GM23338 (cell line): ENCODE results near the gene REEP3. TPM values are rescaled to one million over a fixed set of nuclear protein-coding genes. Genes with fewer than 3 reads are reported as not detected.

Experiments
- ATAC-seq: fragments of 200-7000 bp; cut with Tn5 transposase; 3 replicates; pipeline ENCODE4 v1.9.1; 2020
- DNase-seq: peaks from one replicate; pipeline ENCODE4 v3.0.0-alpha.2; 2015; ENCODE audit warnings: low spot score
- H2AFZ ChIP-seq: fragments of 200-600 bp; sonication (generic); 2 replicates; pipeline ENCODE4 v1.8.0; 2016; ENCODE audit warnings: antibody characterized with exemption, mild to moderate bottlenecking, moderate library complexity
- H3F3A ChIP-seq: fragments of 200-600 bp; sonication (generic); replicated peaks from 2 replicates; pipeline ENCODE4 v1.8.0; 2017; ENCODE audit warnings: antibody characterized with exemption, mixed run types, low read depth
- H3K27ac ChIP-seq: fragments of 200-600 bp; sonication (generic); 2 replicates; pipeline ENCODE4 v1.6.1; 2016; ENCODE audit warnings: low read depth
- H3K27me3 ChIP-seq: fragments of 200-600 bp; sonication (generic); 2 replicates; pipeline ENCODE4 v1.8.0; 2016; ENCODE audit warnings: mild to moderate bottlenecking, mixed run types, moderate library complexity; ENCODE audit not compliant: insufficient read depth
- H3K36me3 ChIP-seq: fragments of 200-600 bp; sonication (generic); 2 replicates; pipeline ENCODE4 v1.8.0; 2016; ENCODE audit warnings: mild to moderate bottlenecking; ENCODE audit not compliant: insufficient read depth
- H3K4me1 ChIP-seq: fragments of 200-600 bp; sonication (generic); 2 replicates; pipeline ENCODE4 v1.8.0; 2016; ENCODE audit warnings: mild to moderate bottlenecking, moderate library complexity; ENCODE audit not compliant: insufficient read depth
- H3K4me2 ChIP-seq: fragments of 200-600 bp; sonication (generic); 2 replicates; pipeline ENCODE4 v1.7.1; 2017; ENCODE audit warnings: mixed run types
- H3K4me3 ChIP-seq: fragments of 200-600 bp; sonication (generic); 2 replicates; pipeline ENCODE4 v1.6.1; 2016; ENCODE audit warnings: mixed run types
- H3K79me2 ChIP-seq: fragments of 200-600 bp; sonication (generic); replicated peaks from 2 replicates; pipeline ENCODE4 v1.8.0; 2017; ENCODE audit warnings: mild to moderate bottlenecking; ENCODE audit not compliant: insufficient read depth
- H3K9me2 ChIP-seq: fragments of 200-600 bp; sonication (generic); 2 replicates; pipeline ENCODE4 v1.8.0; 2017; ENCODE audit not compliant: insufficient read depth
- H4K20me1 ChIP-seq: fragments of 200-600 bp; sonication (generic); replicated peaks from 2 replicates; pipeline ENCODE4 v1.8.0; 2017; ENCODE audit warnings: mild to moderate bottlenecking; ENCODE audit not compliant: insufficient read depth
- H3K27ac Mint-ChIP-seq: 2 replicates; pipeline ENCODE4 v1.8.0; 2020; ENCODE audit warnings: inconsistent platforms, mild to moderate bottlenecking, moderate library complexity, mixed read lengths
- H3K27me3 Mint-ChIP-seq: 3 replicates; pipeline ENCODE4 v1.8.0; 2022; ENCODE audit warnings: low read depth, mild to moderate bottlenecking, moderate library complexity, mixed read lengths, inconsistent platforms; ENCODE audit not compliant: insufficient read depth, poor library complexity
- H3K36me3 Mint-ChIP-seq: 3 replicates; pipeline ENCODE4 v1.8.0; 2021; ENCODE audit warnings: low read depth, mild to moderate bottlenecking, inconsistent platforms, moderate library complexity, mixed read lengths
- H3K4me1 Mint-ChIP-seq: 3 replicates; pipeline ENCODE4 v1.8.0; 2020; ENCODE audit warnings: mild to moderate bottlenecking, inconsistent platforms, mixed read lengths
- H3K4me3 Mint-ChIP-seq: 3 replicates; pipeline ENCODE4 v1.8.0; 2021; ENCODE audit warnings: moderate library complexity, mild to moderate bottlenecking, inconsistent platforms, mixed read lengths
- H3K9me3 Mint-ChIP-seq: 3 replicates; pipeline ENCODE4 v1.8.0; 2020; ENCODE audit warnings: moderate library complexity, mild to moderate bottlenecking, inconsistent platforms, mixed read lengths
- CREB1 ChIP-seq: fragments of 250-450 bp; sonication (Bioruptor Pico); IDR thresholded peaks from 2 replicates; pipeline ENCODE4 v1.5.0; 2020; ENCODE audit warnings: low read depth, mild to moderate bottlenecking, moderate library complexity
- POLR2AphosphoS5 ChIP-seq: IDR thresholded peaks from 2 replicates; pipeline ENCODE4 v1.6.1; 2016; ENCODE audit warnings: antibody characterized with exemption, low read depth
- polyA plus RNA-seq: library from polyadenylated mRNA; unstranded; fragments of >200 nt; fragmentation: Nextera tagmentation; extraction: Ambion mirVana; gene quantifications from 2 replicates; pipeline ENCODE4 v1.2.1, GENCODE V29; 2016
- total RNA-seq: library from RNA; depleted of rRNA; stranded (reverse); fragments of >200 nt; shearing (Covaris generic); gene quantifications from 2 replicates; pipeline ENCODE4 v1.2.3, GENCODE V29; 2014
- TF ChIP-seq, protein P1 (sequence below): fragments of 250-450 bp; sonication (Bioruptor Pico); IDR thresholded peaks from 2 replicates; pipeline ENCODE4 v1.5.0; 2020; ENCODE audit warnings: mild to moderate bottlenecking, moderate library complexity
- TF ChIP-seq, protein P2 (sequence below): IDR thresholded peaks from 2 replicates; pipeline ENCODE4 v1.6.1; 2016; ENCODE audit warnings: antibody characterized with exemption

The REEP3 gene
- total and polyA plus RNA-seq, 2 experiments from 2014 or later, result 29.5 to 48.7 TPM

DNA sequence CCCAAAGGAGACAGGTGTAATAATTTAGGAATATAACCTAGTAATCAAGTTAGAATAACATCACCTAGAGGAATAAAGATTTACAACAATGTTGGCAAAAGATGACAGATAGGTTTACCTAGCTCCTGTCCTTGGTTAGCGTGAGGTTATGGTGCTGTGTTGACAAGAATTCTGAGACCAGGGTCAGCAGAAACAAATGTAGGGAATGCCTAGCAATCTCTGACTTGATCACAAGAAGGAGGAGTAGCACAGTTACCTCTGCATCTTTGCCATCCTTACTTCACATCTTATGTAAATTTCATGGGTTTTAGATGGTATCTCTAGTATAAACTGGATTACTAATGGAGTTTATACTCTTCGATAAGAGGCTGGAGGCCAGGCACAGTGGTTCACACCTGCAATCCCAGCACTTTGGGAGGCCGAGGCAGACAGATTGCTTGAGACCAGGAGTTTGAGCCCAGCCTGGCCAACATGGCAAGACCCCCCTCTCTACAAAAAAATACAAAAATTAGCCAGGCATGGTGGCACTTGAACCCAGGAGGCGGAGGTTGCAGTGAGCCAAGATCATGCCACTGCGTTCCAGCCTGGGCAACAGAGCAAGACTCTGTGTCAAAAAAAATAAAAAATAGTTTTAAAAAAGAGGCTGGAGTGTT lies 37.1 kb downstream of the REEP3 start (continued):
- TF ChIP-seq, protein P1, sequence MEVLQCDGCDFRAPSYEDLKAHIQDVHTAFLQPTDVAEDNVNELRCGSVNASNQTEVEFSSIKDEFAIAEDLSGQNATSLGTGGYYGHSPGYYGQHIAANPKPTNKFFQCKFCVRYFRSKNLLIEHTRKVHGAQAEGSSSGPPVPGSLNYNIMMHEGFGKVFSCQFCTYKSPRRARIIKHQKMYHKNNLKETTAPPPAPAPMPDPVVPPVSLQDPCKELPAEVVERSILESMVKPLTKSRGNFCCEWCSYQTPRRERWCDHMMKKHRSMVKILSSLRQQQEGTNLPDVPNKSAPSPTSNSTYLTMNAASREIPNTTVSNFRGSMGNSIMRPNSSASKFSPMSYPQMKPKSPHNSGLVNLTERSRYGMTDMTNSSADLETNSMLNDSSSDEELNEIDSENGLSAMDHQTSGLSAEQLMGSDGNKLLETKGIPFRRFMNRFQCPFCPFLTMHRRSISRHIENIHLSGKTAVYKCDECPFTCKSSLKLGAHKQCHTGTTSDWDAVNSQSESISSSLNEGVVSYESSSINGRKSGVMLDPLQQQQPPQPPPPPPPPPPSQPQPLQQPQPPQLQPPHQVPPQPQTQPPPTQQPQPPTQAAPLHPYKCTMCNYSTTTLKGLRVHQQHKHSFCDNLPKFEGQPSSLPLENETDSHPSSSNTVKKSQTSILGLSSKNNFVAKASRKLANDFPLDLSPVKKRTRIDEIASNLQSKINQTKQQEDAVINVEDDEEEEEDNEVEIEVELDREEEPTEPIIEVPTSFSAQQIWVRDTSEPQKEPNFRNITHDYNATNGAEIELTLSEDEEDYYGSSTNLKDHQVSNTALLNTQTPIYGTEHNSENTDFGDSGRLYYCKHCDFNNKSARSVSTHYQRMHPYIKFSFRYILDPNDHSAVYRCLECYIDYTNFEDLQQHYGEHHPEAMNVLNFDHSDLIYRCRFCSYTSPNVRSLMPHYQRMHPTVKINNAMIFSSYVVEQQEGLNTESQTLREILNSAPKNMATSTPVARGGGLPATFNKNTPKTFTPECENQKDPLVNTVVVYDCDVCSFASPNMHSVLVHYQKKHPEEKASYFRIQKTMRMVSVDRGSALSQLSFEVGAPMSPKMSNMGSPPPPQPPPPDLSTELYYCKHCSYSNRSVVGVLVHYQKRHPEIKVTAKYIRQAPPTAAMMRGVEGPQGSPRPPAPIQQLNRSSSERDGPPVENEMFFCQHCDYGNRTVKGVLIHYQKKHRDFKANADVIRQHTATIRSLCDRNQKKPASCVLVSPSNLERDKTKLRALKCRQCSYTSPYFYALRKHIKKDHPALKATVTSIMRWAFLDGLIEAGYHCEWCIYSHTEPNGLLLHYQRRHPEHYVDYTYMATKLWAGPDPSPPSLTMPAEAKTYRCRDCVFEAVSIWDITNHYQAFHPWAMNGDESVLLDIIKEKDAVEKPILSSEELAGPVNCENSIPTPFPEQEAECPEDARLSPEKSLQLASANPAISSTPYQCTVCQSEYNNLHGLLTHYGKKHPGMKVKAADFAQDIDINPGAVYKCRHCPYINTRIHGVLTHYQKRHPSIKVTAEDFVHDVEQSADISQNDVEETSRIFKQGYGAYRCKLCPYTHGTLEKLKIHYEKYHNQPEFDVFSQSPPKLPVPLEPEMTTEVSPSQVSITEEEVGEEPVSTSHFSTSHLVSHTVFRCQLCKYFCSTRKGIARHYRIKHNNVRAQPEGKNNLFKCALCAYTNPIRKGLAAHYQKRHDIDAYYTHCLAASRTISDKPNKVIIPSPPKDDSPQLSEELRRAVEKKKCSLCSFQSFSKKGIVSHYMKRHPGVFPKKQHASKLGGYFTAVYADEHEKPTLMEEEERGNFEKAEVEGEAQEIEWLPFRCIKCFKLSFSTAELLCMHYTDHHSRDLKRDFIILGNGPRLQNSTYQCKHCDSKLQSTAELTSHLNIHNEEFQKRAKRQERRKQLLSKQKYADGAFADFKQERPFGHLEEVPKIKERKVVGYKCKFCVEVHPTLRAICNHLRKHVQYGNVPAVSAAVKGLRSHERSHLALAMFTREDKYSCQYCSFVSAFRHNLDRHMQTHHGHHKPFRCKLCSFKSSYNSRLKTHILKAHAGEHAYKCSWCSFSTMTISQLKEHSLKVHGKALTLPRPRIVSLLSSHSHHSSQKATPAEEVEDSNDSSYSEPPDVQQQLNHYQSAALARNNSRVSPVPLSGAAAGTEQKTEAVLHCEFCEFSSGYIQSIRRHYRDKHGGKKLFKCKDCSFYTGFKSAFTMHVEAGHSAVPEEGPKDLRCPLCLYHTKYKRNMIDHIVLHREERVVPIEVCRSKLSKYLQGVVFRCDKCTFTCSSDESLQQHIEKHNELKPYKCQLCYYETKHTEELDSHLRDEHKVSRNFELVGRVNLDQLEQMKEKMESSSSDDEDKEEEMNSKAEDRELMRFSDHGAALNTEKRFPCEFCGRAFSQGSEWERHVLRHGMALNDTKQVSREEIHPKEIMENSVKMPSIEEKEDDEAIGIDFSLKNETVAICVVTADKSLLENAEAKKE (CRISPR knock-in tag), result no peak

DNA sequence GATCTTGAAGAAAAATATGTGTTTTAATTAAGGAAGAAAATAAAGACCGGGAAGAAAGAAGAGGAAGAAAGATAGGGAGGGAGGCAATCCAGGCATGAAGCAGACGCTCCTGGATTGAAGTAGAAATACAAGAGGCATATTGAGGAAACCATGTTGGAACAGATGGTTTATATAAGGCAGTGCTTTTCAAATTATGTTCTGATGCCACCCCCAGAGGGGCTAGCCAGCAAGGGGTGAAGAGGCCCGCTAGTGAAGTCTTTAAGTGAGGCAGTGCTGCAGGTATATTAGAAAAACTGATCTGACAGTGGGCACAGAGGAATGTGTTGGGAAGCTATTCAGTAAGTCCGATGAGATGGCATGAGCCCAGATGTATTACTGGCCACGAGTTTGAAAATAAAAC lies 40.1 kb downstream of the REEP3 start:
- Histone ChIP-seq H3K79me2 (peaks cover 76% of the 10 kb centered on the region), H3K9me2 (no peaks in the 10 kb centered on the region), H3K36me3 (no peaks in the 10 kb centered on the region), H4K20me1 (peaks cover 2% of the 10 kb centered on the region; the same call in 1 of the 2 replicates), H3K4me1 (peaks cover 10% of the 10 kb centered on the region; the same call in 1 of the 2 replicates), H3K27me3 (no peaks in the 10 kb centered on the region), H3K4me3 (no peak overlapping the region), H3K4me2 (no peak overlapping the region), H3F3A (no peaks in the 10 kb centered on the region), H2AFZ (no peak overlapping the region), H3K27ac (no peak overlapping the region)
- ATAC-seq (no peak), DNase-seq (no peak)
- no peak overlapping the region for H3K4me3 Mint-ChIP-seq
- no peaks in the 10 kb centered on the region for H3K36me3 Mint-ChIP-seq
- no peaks in the 10 kb centered on the region for H3K9me3 Mint-ChIP-seq
- peaks cover 11% of the 10 kb centered on the region; the same call in 2 of the 3 replicates for H3K4me1 Mint-ChIP-seq
- H3K27me3 Mint-ChIP-seq, result peaks cover 1% of the 10 kb centered on the region
- TF ChIP-seq CREB1 (CRISPR knock-in tag), result no peak
- TF ChIP-seq, protein P2, sequence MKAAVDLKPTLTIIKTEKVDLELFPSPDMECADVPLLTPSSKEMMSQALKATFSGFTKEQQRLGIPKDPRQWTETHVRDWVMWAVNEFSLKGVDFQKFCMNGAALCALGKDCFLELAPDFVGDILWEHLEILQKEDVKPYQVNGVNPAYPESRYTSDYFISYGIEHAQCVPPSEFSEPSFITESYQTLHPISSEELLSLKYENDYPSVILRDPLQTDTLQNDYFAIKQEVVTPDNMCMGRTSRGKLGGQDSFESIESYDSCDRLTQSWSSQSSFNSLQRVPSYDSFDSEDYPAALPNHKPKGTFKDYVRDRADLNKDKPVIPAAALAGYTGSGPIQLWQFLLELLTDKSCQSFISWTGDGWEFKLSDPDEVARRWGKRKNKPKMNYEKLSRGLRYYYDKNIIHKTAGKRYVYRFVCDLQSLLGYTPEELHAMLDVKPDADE, result no peak
- TF ChIP-seq POLR2AphosphoS5, result no peak
- H3K27ac Mint-ChIP-seq, result no peak overlapping the region
